ENCODE data around the gene GNA15.
A peak's percentile ranks its signal among the peaks of the same experiment; 100 is the strongest.
"Not testable (repeated sequence)": the region's sequence is repeated elsewhere in the genome, so short reads cannot be mapped to it uniquely, and the experiment has no call there.

Gene GNA15

DNA sequence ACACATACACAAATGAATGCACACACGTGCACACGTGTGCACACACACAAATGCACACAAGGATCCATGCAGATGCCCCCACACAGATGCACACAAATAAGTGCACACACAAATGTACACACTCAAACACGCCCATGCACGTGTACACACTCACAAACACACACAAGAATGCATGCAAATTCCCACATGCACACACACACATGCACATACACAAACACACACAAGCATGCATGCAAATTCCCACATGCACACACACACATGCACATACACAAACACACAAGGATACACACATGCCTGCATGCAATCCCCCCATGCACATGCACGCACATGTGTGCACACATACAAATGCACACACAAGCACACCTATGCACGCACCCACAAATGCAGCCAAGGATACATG lies 13.3 kb downstream of the GNA15 start:
- DNase-seq (ENCODE audit: low read depth in 3 of 3, low spot score in 1 of 3) = no peak

DNA sequence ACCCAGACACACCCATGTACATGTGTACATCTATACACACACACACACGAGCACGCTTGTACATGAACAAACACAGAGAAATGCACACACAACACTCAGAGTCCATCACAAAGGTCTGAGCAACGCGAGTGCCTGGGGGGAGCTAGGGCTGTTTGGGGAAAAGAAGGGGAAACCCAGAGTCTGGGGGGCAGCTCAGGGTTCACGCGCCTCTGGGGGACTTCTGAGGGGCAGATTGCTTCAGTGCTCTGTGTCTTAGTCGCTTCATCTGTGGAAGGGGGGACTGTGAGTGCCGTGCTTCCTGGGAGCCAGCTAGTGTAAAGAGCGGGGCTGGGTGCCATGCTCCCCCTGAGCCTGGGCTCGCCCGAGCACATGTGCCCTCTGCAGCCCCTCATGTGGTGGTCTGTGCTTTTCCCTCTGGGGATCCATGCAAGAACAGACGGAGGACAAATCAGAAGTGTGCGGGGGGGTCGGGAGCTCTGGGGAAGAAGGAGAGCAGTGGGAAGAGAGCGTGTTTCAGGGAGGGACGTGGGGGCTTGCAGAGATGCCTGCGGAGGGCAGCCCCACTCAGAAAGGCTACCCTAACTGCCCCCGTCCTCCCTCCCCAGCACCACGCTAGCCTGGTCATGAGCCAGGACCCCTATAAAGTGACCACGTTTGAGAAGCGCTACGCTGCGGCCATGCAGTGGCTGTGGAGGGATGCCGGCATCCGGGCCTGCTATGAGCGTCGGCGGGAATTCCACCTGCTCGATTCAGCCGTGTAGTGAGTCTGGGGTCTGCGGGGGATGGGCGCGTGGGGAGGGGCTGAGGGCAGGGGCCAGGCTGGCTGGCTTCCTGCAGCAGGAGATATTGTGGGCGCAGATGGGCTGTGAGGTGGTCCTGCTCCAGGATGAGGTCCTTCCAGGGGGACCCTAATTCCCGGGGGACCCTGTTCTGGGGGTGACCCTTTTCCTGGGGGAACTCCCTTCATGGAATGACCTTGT lies 14.0 kb downstream of the GNA15 start:
- DNase-seq (ENCODE audit: low read depth in 3 of 3, low spot score in 1 of 3) = no peak

DNA sequence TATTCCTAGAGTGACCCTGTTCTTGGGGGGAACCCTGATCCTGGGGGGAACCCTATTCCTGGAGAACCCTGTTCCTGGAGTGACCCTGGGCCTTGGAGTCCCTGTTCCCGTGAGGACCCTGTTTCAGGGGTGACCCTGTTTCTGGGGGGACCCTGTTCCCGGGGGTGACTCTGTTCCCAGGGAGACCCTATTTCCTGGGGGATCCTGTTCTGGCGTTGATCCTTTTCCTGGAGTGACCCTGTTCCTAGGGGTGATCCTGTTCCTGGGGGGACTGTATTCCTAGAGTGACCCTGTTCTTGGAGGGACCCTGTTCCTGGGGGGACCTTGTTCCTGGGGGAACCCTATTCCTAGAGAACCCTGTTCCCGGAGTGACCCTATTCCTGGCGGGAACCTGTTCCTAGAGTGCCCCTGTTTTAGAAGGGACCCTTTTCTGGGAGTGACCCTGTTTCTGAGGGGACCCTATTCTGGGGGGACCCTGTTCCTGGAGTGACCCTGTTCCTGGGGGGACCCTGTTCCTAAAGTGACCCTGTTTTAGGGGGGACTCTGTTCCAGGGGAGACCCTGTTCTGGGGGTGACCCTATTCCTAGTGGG lies 15.0 kb downstream of the GNA15 start:
- no peak for DNase-seq (ENCODE audit: low read depth in 3 of 3, low spot score in 1 of 3)

DNA sequence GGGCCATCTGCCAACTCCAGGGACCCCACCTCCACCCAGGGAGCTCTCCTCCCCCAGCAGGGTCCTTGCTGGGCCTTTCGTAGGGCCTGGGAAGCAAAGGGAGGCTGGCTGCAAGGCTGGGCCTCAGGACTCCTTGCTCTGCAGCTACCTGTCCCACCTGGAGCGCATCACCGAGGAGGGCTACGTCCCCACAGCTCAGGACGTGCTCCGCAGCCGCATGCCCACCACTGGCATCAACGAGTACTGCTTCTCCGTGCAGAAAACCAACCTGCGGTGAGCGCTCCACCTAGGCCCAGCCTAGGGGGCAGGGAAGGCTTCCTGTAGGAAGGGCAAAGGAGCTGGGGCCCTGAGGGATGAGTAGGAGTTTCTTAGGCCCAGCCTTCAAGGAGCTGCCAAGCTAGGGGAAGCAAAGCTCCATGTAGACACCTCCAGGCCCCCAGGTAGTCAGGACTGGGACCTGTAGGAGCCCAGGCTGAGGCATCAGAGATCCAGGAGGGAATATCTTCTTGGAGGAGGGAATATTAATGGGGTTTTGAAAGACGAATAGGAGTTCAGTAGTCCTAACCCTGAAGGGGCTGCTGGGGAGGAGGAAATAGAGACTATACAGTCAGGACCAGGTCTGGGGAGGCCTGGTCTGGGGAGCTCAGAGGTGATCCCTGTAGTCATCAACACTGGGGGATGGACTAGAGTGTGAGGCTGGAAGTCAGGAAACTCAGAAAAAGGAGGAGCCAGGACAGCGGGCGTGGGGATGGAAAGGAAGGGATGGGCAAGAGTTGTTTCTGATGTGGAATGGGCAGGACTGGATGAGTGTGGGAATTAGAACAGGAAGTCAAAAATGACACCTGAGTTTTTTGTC lies 16.0 kb downstream of the GNA15 start:
- no peak for DNase-seq (ENCODE audit: low read depth in 3 of 3, low spot score in 1 of 3)

DNA sequence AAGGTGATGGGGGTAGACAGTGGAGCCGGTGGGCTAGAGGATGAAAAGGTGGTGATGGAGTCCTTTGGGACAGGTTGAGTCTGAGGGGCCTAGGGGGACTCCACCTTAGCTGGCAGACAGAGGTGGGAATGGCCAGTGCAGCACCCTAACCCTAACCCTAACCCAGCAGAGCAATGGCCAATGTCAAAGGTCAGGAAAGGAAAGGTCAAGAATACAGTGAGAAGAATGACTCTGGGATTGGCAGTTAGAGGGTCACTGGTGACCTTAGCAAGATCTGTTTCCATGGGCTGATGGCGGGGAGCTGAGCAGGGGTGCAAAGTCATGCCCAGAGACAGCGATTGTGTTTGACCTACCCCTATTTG lies 16.6 kb downstream of the GNA15 start:
- no peak for DNase-seq (ENCODE audit: low read depth in 3 of 3, low spot score in 1 of 3)

DNA sequence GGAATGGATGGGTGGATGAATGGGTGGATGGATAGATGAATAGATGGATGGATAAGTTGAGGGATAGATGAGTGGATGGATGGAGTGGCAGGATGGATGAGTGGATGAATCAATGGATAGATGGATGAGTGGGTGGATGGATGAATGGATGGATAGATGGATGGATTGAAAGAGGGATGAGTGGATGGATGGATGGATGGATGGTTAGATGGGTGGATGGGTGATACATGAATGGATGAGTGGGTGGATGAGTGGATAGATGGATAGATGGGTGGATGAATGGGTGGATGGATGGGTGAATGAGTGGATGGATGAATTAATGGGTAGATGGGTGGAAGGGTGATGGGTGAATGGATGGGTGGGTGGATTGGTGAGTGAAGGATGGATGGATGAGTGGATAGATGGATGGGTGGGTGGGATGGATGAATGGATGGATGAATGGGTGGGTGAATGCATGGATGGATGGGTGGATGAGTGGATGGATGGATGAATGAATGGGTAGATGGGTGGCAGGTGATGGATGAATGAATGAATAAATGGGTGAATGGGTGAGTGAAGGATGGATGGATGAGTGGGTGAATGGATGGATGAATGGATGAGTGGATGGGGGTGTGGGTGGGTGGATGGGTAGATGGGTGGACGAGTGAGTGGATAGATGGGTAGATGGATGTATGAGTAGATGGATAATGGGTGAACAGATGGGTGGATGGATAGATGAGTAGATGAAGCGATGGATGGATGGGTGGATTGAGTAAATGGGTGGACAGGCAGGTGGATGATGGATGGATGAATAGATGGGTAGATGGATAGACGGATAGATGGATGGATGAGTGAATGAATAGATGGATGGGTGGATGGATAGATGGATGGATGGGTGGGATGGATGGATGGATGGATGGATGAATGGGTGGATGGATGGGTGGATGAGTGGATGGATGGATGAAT lies 17.7 kb downstream of the GNA15 start:
- DNase-seq (ENCODE audit: low read depth in 3 of 3, low spot score in 1 of 3) = no peak

DNA sequence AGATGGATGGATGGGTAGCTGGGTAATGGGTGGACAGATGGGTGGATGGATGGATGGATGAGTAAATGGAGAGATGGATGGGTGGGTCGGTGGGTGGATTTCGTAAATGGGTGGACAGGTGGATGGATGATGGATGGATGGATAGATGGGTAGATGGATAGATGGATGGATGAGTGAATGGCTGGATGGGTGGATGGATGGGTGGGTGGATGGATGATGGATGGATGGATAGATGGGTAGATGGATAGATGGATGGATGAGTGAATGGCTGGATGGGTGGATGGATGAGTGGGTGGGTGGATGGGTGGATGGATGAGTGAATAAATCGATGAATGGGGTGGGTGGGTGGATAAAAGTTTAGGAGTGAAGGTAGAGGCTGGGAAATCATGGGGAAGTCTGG lies 18.6 kb downstream of the GNA15 start:
- DNase-seq (ENCODE audit: low read depth in 3 of 3, low spot score in 1 of 3) = not testable (repeated sequence)

DNA sequence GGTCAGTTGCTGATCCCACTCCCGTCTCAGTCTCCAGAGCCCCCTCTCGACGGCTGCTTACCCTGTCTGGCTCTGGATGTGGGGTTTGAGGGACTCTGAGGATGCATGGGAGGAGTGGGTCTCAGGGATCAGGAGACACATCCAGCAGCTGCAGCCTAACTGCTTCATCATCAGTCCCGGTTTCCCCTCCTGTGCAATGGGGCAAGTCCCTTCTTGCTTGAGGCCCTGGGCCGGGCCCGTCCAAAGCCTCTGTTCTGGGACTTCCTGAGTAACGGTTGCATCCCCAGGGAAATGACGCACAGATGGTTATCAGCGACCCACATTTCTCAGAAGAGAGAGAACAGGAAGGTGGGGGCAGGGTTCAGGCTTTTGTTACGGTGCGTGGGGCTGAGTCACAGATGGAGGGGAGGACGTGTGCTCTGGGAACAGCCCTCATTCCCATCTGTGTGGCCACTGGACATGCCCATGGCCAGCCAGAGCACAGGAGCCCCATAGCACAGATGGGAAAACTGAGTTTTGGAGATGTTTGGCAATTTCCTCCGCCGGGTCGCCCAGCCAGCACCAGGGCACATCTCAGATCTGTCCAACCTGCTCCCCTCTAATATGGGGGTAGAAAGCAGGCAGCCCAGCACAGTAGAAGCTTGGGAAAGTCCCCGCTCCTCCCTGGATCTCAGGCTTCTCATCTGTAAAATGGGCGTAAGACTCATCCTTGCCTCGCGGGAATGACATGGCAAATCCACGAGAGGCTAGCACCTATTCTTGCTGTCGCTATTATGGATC lies 19.3 kb downstream of the GNA15 start:
- peak; percentile 40 to 62 (median 49) for DNase-seq (ENCODE audit: low read depth in 3 of 3, low spot score in 1 of 3)

DNA sequence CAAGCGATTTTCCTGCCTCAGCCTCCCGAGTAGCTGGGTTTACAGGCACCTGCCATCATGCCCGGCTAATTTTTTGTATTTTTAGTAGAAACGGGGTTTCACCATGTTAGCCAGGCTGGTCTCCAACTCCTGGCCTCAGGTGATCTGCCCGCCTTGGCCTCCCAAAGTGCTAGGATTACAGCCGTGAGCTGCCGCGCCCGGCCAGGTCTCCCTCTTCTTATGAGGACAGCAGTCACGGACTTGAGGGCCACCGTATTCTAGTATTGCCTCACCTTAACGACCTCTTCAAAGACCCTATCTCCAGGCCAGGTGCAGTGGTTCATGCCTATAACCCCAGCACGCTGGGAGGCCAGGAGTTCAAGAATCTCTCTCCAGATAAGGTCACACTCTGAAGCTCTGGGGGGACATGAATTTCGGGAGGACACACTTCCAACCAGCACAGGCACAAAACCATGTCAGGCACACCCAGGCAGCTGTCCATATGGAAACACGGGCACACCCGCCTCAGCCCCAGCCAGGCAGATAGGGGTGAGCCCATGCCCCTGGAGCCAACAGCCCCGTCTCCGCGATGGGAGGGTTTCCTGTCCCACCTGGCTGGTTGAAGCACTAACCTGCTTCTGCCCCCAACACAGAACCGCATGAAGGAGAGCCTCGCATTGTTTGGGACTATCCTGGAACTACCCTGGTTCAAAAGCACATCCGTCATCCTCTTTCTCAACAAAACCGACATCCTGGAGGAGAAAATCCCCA lies 21.4 kb downstream of the GNA15 start:
- DNase-seq (ENCODE audit: low read depth in 3 of 3, low spot score in 1 of 3) = no peak

DNA sequence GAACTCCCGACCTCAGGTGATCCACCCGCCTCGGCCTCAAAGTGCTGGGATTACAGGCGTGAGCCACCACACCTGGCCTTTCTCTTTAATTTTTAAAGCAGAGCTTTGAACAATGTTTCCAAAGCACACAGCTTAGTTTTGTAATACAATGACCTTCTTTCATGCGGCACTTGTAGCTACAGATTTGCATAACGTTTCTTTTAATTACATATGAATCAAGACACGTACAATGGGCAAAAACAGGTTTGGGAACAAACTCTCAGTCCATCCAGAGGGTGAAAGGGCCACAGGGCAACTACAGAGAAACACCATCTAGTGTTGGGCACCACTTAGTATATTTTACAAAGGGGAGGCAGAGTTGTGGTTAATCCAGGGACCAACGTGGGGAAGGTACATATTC lies 23.7 kb downstream of the GNA15 start:
- DNase-seq (ENCODE audit: low read depth in 3 of 3, low spot score in 1 of 3) = no peak

DNA sequence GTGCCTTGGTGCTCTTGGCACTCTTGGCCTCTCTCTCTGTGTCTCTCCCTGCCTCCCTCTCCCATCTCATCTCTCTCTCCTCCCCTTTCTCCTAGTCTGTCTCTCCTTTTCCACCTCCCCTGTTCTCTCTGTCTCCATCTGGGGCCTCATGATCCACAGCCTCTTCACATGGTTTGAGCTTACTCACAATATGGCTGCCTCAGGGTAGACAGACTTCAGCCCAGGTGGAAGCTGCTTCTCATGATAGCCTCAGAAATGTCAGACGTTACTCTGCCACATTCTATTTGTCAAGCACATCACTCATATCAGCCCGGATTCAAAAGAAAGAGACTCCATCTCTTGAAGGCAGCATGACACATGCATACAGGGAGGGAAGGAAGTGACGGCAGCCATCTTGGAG lies 24.4 kb downstream of the GNA15 start:
- no peak for DNase-seq (ENCODE audit: low read depth in 3 of 3, low spot score in 1 of 3)

DNA sequence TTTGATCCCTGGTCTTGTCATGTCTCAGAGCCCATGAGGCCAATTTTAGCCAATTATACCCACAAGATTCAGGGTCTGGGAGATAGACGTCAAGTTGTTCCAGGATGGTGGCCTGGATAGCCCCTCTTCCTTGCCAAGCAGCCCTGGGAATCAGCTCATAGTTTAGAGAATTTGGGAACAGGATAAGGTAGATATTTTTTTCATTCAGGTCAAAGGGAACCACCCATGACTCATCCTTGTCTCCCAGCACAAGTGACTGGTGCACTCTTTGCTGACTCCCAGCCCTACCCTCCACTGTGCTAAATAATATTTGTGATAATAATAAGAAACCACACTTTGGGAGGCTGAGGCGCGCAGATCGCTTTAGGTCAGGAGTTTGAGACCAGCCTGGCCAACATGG lies 25.6 kb downstream of the GNA15 start:
- no peak for DNase-seq (ENCODE audit: low read depth in 3 of 3, low spot score in 1 of 3)

DNA sequence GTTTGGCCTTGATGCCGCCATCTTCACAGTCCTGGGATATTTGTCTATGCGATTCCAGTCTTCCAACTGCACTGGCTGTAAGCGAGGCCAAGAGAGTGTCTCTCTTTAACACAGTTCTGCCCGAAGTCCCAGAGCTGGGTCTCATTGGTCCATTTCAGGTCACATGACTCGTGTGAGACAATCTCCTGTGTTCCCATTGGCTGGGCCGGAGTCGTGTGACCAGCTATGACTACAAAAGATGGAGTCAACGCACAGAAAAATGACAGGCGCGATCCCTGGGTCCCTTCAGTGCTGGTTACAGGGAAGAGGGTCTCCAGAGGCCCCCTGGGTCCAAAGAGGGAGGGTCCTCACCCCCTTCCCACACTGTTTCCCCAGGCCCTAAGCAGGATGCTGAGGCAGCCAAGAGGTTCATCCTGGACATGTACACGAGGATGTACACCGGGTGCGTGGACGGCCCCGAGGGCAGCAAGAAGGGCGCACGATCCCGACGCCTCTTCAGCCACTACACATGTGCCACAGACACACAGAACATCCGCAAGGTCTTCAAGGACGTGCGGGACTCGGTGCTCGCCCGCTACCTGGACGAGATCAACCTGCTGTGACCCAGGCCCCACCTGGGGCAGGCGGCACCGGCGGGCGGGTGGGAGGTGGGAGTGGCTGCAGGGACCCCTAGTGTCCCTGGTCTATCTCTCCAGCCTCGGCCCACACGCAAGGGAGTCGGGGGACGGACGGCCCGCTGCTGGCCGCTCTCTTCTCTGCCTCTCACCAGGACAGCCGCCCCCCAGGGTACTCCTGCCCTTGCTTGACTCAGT lies 26.8 kb downstream of the GNA15 start:
- DNase-seq (ENCODE audit: low read depth in 3 of 3, low spot score in 1 of 3) = no peak

DNA sequence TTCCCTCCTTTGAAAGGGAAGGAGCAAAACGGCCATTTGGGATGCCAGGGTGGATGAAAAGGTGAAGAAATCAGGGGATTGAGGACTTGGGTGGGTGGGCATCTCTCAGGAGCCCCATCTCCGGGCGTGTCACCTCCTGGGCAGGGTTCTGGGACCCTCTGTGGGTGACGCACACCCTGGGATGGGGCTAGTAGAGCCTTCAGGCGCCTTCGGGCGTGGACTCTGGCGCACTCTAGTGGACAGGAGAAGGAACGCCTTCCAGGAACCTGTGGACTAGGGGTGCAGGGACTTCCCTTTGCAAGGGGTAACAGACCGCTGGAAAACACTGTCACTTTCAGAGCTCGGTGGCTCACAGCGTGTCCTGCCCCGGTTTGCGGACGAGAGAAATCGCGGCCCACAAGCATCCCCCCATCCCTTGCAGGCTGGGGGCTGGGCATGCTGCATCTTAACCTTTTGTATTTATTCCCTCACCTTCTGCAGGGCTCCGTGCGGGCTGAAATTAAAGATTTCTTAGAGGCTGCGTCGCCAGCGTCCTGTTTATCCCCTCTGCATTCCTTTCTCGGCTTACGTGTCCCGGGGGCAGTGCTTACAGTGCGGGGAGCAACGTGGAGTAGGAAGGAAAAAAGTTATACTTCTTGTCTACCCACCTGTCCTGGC lies 27.5 kb downstream of the GNA15 start:
- DNase-seq (ENCODE audit: low read depth in 3 of 3, low spot score in 1 of 3) = peak; percentile 51 to 53 (median 52)

DNA sequence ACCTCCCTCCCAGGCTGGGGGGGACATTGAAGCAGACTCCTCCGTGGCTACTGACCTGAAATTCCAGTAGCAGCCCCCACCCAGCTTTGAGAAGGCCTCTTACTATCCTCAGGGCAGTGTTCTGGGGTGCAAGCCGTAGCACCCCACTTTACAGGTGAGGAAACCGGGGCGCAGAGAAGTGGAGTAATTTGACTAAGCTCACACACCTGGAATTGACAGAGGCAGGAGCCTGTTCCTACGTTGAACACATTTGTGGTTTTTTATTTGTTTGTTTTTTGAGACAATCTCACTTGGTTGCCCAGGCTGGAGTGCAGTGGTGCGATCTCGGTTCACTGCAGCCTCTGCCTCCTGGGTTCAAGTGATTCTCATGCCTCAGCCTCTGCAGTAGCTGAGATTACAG lies 28.1 kb downstream of the GNA15 start:
- no peak for DNase-seq (ENCODE audit: low read depth in 3 of 3, low spot score in 1 of 3)

DNA sequence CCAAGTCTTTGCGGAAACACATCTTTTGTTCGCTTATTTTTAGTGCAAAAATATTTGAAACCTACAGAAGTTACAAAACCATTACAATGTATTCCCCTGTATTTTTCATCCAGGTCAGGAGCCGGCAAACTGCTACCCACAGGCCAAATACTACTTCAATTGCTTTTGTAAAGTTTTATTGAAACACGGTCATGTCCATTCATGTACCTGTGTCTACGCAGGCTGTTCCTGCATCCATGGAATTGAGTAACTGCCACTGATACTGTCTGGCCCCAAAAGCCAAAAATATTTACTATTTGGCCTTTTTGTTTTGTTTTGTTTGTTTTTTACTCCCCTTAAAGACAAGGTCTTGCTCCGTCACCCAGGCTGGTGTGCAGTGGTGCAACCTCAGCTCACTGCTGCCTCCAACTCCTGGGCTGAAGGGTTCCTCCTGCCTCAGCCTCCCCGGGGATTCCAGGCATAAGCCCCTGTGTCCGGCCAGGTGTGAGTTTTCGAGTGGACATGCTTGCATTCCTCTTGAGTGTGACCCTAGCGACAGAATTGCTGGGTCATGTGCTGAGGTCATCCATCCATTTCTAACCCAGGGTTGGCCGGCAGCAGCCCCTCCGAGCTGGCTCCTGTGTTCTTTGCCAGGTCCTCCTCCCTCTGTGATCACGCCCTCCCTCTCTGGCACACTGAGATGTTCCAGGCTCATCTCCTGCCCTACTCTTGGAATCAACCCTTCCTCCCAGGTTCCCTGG lies 31.9 kb downstream of the GNA15 start:
- no peak for DNase-seq (ENCODE audit: low read depth in 3 of 3, low spot score in 1 of 3)
